HG03039 (cell line): ENCODE results near the gene MDM1.
A peak's percentile ranks its signal among the peaks of the same experiment; 100 is the strongest.

ENCODE experiments used
- ATAC-seq: cut with Tn5 transposase; IDR thresholded peaks from one replicate; pipeline ENCODE4 v1.9.1; 2021; ENCODE audit warnings: mild to moderate bottlenecking, moderate library complexity; ENCODE audit not compliant: unreplicated experiment

The MDM1 gene

GRCh38 chr12:68331869-68332727, at the start of gene MDM1:
Gene MDM1 (minus strand): TSS chr12:68332362. CDS start chr12:68332245, 117 bp downstream.
- peak; percentile 98 for ATAC-seq

- ATAC-seq, result no peak
Observed at GRCh38 chr12:68381476-68382219, 49.5 kb upstream of the MDM1 start.

- no peak for ATAC-seq
Observed at GRCh38 chr12:68378872-68379606, 46.9 kb upstream of the MDM1 start.

GRCh38 chr12:68377881-68378280, 45.7 kb upstream of the MDM1 start:
- ATAC-seq, result no peak

GRCh38 chr12:68376901-68377300, 44.7 kb upstream of the MDM1 start:
- no peak for ATAC-seq

- no peak for ATAC-seq
Observed at GRCh38 chr12:68375756-68376695, 43.9 kb upstream of the MDM1 start.

- peak; percentile 91 for ATAC-seq
Observed at GRCh38 chr12:68374307-68374982, 42.3 kb upstream of the MDM1 start.

- ATAC-seq, result no peak
Observed at GRCh38 chr12:68370667-68371066, 38.5 kb upstream of the MDM1 start.

GRCh38 chr12:68370006-68370590, 37.9 kb upstream of the MDM1 start:
- ATAC-seq, result no peak

- ATAC-seq, result no peak
Observed at GRCh38 chr12:68368327-68368726, 36.2 kb upstream of the MDM1 start.

GRCh38 chr12:68367903-68368302, 35.7 kb upstream of the MDM1 start:
- no peak for ATAC-seq

- no peak for ATAC-seq
Observed at GRCh38 chr12:68367116-68367515, 35.0 kb upstream of the MDM1 start.

- ATAC-seq, result peak; percentile 78
Observed at GRCh38 chr12:68364893-68365725, 32.9 kb upstream of the MDM1 start.

GRCh38 chr12:68364328-68364727, 32.2 kb upstream of the MDM1 start:
- ATAC-seq, result no peak

- ATAC-seq, result no peak
Observed at GRCh38 chr12:68361953-68362352, 29.8 kb upstream of the MDM1 start.

GRCh38 chr12:68359674-68360073, 27.5 kb upstream of the MDM1 start:
- peak; percentile 4 for ATAC-seq

GRCh38 chr12:68358532-68359485, 26.6 kb upstream of the MDM1 start:
- peak; percentile 78 for ATAC-seq
